GM23338 (cell line): ENCODE measurements around the gene EEF2K.

ENCODE experiments used
- CREB1 ChIP-seq: fragments of 250-450 bp; sonication (Bioruptor Pico); IDR thresholded peaks from 2 replicates; pipeline ENCODE4 v1.5.0; 2020; ENCODE audit warnings: low read depth, mild to moderate bottlenecking, moderate library complexity
- CTCF ChIP-seq, 2 experiments: fragments of 200-600 bp in 1 of 2; sonication (generic) in 1 of 2; conservative IDR thresholded peaks; 2 replicates each; pipeline versions ENCODE4 v1.5.1 to v1.6.1; 2016 to 2017; ENCODE audit warnings: antibody characterized with exemption in 2 of 2, low read depth in 2 of 2, mild to moderate bottlenecking in 2 of 2, moderate library complexity in 1 of 2
- EZH2 ChIP-seq: fragments of 200-600 bp; sonication (generic); IDR thresholded peaks from one replicate; pipeline ENCODE4 v1.8.0; 2017; ENCODE audit warnings: antibody characterized with exemption, mild to moderate bottlenecking, low read depth; ENCODE audit not compliant: unreplicated experiment
- EZH2phosphoT487 ChIP-seq: fragments of 200-600 bp; sonication (generic); IDR thresholded peaks from one replicate; pipeline ENCODE4 v1.8.1; 2018; ENCODE audit warnings: antibody characterized with exemption; ENCODE audit not compliant: unreplicated experiment
- JUNB ChIP-seq: IDR thresholded peaks from one replicate; pipeline ENCODE4 v1.6.1; 2016; ENCODE audit warnings: antibody characterized with exemption; ENCODE audit not compliant: unreplicated experiment
- NANOG ChIP-seq: IDR thresholded peaks from 2 replicates; pipeline ENCODE4 v1.6.1; 2016; ENCODE audit warnings: antibody characterized with exemption, borderline replicate concordance
- POLR2AphosphoS5 ChIP-seq: IDR thresholded peaks from 2 replicates; pipeline ENCODE4 v1.6.1; 2016; ENCODE audit warnings: antibody characterized with exemption, low read depth
- REST ChIP-seq: IDR thresholded peaks from one replicate; pipeline ENCODE4 v1.6.1; 2018; ENCODE audit warnings: antibody characterized with exemption; ENCODE audit not compliant: unreplicated experiment

DNA sequence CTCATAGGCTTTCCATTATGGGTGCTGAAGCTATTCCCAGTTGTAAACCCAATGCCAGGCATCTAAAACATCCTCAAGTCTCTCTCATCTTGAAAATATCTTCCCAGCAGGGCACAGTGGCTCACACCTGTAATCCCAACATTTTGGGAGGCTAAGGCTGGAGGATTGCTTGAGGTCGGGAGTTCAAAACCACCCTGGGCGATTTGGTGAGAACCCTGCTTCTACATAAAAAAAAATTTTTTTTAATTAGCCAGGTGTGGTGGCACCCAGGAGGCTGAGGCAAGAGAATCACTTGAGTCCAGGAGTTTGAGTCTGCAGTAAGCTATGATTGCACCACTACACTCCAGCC is 13.0 kb upstream of the EEF2K start:
- TF ChIP-seq CTCF (conservative IDR thresholded peaks at IDR 0.05; ENCODE audit: low read depth in 2 of 2): no peak
- no peak for TF ChIP-seq EZH2phosphoT487
- TF ChIP-seq REST: no peak
- no peak for TF ChIP-seq POLR2AphosphoS5
- TF ChIP-seq JUNB: no peak
- TF ChIP-seq EZH2: no peak
- no peak for TF ChIP-seq NANOG
- TF ChIP-seq CREB1 (CRISPR knock-in tag): no peak
